Left lung (tissue), 10 donors: ENCODE data around the gene SYNGAP1. TPM values are rescaled to one million over a fixed set of nuclear protein-coding genes. Genes with fewer than 3 reads are reported as not detected.

ENCODE experiments used
- ATAC-seq: fragments of 200-7000 bp; cut with Tn5 transposase; one replicate; pipeline ENCODE4 v1.9.1; 2020; ENCODE audit warnings: moderate library complexity
- DNase-seq, 4 donors: peaks; one replicate each; pipeline ENCODE4 v3.0.0-alpha.2; 2013 to 2020
- H3K27ac ChIP-seq, 2 donors: fragments of 200-600 bp; sonication (generic) in 1 of 2; one replicate each; pipeline versions ENCODE4 v1.5.0 to v1.8.0; 2020 to 2021
- H3K27me3 ChIP-seq, 2 donors: fragments of 200-600 bp; sonication (generic) in 1 of 2; one replicate each; pipeline versions ENCODE4 v1.5.0 to v1.8.0; 2020 to 2021
- H3K36me3 ChIP-seq, 2 donors: fragments of 200-600 bp; sonication (generic) in 1 of 2; one replicate each; pipeline versions ENCODE4 v1.5.0 to v1.8.0; 2020 to 2021
- H3K4me1 ChIP-seq, 2 donors: fragments of 200-600 bp; one replicate each; pipeline ENCODE4 v1.8.0; 2021
- H3K4me3 ChIP-seq, 2 donors: fragments of 200-600 bp; sonication (generic) in 1 of 2; one replicate each; pipeline versions ENCODE4 v1.5.0 to v1.8.0; 2020 to 2021; ENCODE audit warnings: mild to moderate bottlenecking in 1 of 2
- H3K9me3 ChIP-seq, 2 donors: fragments of 200-600 bp; sonication (generic) in 1 of 2; one replicate each; pipeline versions ENCODE4 v1.5.0 to v1.8.0; 2020 to 2021
- intact Hi-C, 2 donors: fragments of 100-400 bp; cut with DNase I; formaldehyde crosslinking; loops; one replicate each; pipeline versions ENCODE4 v1.11.2 to v1.14.2; 2022
- polyA plus RNA-seq, 6 donors: library from polyadenylated mRNA; unstranded; fragments of 120-200 nt; gene quantifications; one replicate each; pipeline ENCODE4 v1.2.1, GENCODE V29; 2013; ENCODE audit not compliant: insufficient read length in 6 of 6
- total RNA-seq, 2 donors: library from RNA; stranded (reverse); fragmentation: NEBNext Ultra II Directional; extraction: Animal tissue kit (Norgen Biotek cat#: 25700); gene quantifications; one replicate each; pipeline ENCODE4 v1.2.1, GENCODE V29; 2021
- TF ChIP-seq, protein P1 (sequence below), 2 donors: fragments of 200-600 bp; sonication (generic) in 1 of 2; IDR thresholded peaks; one replicate each; pipeline versions ENCODE4 v1.5.0 to v1.8.0; 2021; ENCODE audit warnings: antibody characterized with exemption in 2 of 2
- donor health status: DM: no; HTN: yes; CAD: no.
- donor health status: DM: no; HTN: no; CAD: no.

Gene SYNGAP1
- total and polyA plus RNA-seq, 8 donors, result 18.1 to 51.2 (median 44.6) TPM

DNA sequence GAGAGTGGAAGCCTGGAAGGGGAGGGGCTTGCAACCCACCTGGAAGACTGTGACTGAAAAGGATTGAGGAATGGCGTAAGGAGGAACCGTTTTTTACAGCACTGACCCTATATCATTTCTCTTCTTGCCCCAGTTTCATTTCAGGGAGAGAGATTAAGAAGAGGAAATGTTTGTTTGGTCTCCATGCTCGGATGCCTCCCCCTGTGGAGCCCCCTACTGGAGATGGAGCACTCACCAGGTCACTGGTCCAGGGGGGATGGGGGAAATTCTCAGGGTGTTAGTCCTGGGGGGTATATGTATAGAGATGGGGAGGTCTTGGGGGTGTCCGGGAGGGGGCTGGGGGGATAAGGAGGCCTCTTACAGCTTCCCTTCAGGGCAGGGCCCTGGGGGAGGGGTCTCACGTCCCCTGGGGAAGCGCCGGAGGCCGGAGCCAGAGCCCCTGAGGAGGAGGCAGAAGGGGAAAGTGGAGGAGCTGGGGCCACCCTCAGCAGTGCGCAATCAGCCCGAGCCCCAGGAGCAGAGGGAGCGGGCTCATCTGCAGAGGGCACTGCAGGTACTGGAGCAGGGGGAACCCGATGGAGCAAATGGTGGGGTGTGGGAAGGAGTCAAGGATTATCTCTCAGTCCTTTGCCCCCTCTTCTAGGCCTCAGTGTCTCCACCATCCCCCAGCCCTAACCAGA, 5.1 kb upstream of the SYNGAP1 start:
- TF ChIP-seq, protein P1, sequence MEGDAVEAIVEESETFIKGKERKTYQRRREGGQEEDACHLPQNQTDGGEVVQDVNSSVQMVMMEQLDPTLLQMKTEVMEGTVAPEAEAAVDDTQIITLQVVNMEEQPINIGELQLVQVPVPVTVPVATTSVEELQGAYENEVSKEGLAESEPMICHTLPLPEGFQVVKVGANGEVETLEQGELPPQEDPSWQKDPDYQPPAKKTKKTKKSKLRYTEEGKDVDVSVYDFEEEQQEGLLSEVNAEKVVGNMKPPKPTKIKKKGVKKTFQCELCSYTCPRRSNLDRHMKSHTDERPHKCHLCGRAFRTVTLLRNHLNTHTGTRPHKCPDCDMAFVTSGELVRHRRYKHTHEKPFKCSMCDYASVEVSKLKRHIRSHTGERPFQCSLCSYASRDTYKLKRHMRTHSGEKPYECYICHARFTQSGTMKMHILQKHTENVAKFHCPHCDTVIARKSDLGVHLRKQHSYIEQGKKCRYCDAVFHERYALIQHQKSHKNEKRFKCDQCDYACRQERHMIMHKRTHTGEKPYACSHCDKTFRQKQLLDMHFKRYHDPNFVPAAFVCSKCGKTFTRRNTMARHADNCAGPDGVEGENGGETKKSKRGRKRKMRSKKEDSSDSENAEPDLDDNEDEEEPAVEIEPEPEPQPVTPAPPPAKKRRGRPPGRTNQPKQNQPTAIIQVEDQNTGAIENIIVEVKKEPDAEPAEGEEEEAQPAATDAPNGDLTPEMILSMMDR (IDR thresholded peaks at IDR 0.05), result no peak
- Histone ChIP-seq H3K9me3 (no peaks in the 10 kb centered on the region), H3K27ac (no peak overlapping the region), H3K4me1 (peaks cover 18 to 57% of the 10 kb centered on the region in 2 donors), H3K36me3 (peaks cover 0 to 38% of the 10 kb centered on the region in 2 donors), H3K27me3 (no peaks in the 10 kb centered on the region), H3K4me3 (no peak overlapping the region)
- intact Hi-C loops, result loop anchor here in 1 of 2 donors (10.0 kb wide), 1 partner anchor 100 kb away; the partner anchor contains the start of genes TAPBP and ZBTB22
- ATAC-seq (no peak), DNase-seq (no peak)

DNA sequence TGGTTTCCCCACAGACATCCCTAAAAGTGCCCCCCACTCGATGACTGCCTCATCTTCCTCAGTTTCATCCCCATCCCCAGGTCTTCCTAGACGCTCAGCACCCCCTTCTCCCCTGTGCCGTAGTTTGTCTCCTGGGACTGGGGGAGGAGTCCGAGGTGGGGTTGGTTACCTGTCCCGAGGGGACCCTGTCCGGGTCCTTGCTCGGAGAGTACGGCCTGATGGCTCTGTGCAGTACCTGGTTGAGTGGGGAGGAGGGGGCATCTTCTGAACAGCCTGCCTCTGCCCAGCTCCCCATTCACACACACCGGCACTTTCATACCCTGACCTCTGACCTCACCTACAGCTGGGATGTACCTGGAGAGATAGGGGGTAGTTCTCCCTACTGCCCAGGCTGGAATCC, 4.0 kb upstream of the SYNGAP1 start:
- H3K4me1 ChIP-seq, result peaks cover 18 to 56% of the 10 kb centered on the region in 2 donors
- H3K36me3 ChIP-seq, result peaks cover 0 to 38% of the 10 kb centered on the region in 2 donors
- H3K27ac ChIP-seq, result peak overlapping the region in 1 of 2 donors; percentile 8
- H3K9me3 ChIP-seq, result no peaks in the 10 kb centered on the region
- H3K4me3 ChIP-seq, result peak overlapping the region in 1 of 2 donors; percentile 77
- no peak for ATAC-seq
- no peaks in the 10 kb centered on the region for H3K27me3 ChIP-seq
- no peak for DNase-seq
- TF ChIP-seq, protein P1 (IDR thresholded peaks at IDR 0.05), result no peak
- intact Hi-C loops, result loop anchor here in 1 of 2 donors (10.0 kb wide), 1 partner anchor 101 kb away; the partner anchor contains the start of genes TAPBP and ZBTB22

DNA sequence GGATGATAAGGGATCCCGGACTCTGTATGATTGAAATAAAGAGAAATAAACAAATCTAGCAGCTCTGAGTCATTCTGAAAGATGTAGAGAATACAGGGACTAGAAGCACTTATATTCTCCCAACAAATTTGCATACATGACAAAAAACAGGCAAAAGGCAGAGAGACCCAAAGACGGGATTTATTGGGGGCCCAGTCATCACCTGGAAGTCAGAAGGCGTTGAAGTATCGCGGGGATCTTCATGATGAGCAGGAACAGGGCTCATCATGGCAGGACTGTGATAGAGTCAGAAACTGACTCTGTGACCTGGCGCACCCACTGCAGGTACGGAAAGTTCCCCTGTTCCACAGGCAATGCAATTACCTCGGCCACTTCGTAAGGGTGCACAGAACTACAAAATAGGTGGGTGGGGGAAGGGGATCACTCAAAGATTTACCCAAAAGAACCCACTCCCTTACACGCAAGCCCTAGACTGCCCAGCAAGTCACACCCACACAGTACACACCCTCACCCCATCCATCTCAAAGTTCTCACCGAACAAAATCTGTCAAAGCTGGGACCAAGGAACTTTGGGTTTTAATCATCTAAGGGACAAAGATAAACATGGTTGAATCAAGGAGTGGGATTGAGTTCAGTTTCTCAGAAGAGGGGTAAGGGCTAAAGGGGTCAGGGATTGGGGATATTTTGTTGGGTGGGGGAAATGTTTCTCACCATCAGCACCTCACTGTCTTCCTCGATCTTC, 3.3 kb upstream of the SYNGAP1 start:
- ATAC-seq (no peak), DNase-seq (no peak)
- intact Hi-C loops, result loop anchor here in 1 of 2 donors (10.0 kb wide), 1 partner anchor 102 kb away; the partner anchor contains the start of genes TAPBP and ZBTB22
- H3K4me1 ChIP-seq, result peaks cover 16 to 52% of the 10 kb centered on the region in 2 donors
- H3K4me3 ChIP-seq, result peak overlapping the region; percentile 75 to 77
- TF ChIP-seq, protein P1 (IDR thresholded peaks at IDR 0.05), result no peak
- H3K36me3 ChIP-seq, result peaks cover 0 to 38% of the 10 kb centered on the region in 2 donors
- H3K27me3 ChIP-seq, result no peaks in the 10 kb centered on the region
- peak overlapping the region; percentile 83 to 93 for H3K27ac ChIP-seq
- H3K9me3 ChIP-seq, result no peaks in the 10 kb centered on the region

DNA sequence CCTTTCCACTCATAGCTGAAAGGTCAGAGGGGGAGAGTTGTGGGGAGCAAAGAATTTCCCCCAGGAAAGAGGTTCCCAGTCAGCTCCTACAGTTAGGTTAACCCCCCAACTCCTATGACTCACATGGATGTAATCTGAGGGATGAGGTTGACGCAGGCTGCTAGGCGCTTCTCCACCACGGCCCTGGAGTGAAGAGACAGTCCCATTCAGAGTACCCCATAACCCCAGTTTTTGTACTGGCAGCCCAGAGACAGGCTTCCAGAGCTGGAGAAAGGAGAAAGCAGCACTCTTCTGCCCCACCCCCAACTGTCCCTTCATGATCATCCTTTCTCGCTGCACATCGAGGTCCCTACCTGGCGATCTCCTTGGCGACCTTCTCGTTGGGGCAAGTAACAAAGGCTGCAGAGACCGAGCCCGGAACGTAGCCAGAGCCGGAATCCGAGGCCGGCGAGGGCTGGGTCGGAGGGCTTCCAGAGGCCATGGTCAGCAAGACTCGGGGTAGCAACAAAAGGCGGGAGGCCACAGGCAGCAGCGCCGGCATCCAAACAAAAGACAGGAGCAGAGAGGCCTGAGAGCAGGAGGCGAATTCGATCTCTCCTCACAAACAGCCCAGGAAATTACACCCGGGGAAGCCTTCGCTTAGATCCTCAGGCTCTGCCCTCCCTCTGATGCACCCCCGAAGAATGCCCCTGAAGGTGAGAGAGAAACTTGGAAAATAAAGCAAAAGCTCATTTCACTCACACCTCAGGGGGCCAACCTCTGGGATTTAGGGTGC, 2.5 kb upstream of the SYNGAP1 start:
- H3K27me3 ChIP-seq, result no peaks in the 10 kb centered on the region
- intact Hi-C loops, result loop anchor here in 1 of 2 donors (10.0 kb wide), 1 partner anchor 103 kb away; the partner anchor contains the start of genes TAPBP and ZBTB22
- H3K36me3 ChIP-seq, result peaks cover 0 to 38% of the 10 kb centered on the region in 2 donors
- peak overlapping the region; percentile 83 to 93 for H3K27ac ChIP-seq
- peaks cover 13 to 45% of the 10 kb centered on the region in 2 donors for H3K4me1 ChIP-seq
- ATAC-seq (peak; percentile 26), DNase-seq (no peak)
- H3K9me3 ChIP-seq, result no peaks in the 10 kb centered on the region
- peak overlapping the region; percentile 75 to 77 for H3K4me3 ChIP-seq
- TF ChIP-seq, protein P1 (IDR thresholded peaks at IDR 0.05), result no peak
